Bronchial epithelial cell (primary cell): ENCODE results near the gene LRRC41. TPM values are rescaled to one million over a fixed set of nuclear protein-coding genes. Genes with fewer than 3 reads are reported as not detected.
A peak's percentile ranks its signal among the peaks of the same experiment; 100 is the strongest.
"Not testable (repeated sequence)": the region's sequence is repeated elsewhere in the genome, so short reads cannot be mapped to it uniquely, and the experiment has no call there.

Source experiments
- DNase-seq: peaks from one replicate; pipeline ENCODE4 v3.0.0-alpha.2; 2010; ENCODE audit warnings: low read depth
- FAIRE-seq: peaks from 2 replicates; lab custom pipeline; 2011; peaks lifted over from hg19 to GRCh38; lab: Jason Lieb, UNC
- H3K27me3 ChIP-seq: 2 replicates; pipeline ENCODE4 v1.5.1; 2011; ENCODE audit warnings: low read length; ENCODE audit not compliant: control insufficient read depth, insufficient read depth
- H3K36me3 ChIP-seq: 2 replicates; pipeline ENCODE4 v1.5.1; 2011; ENCODE audit warnings: low read length; ENCODE audit not compliant: control insufficient read depth, insufficient read depth
- H3K4me3 ChIP-seq: 2 replicates; pipeline ENCODE4 v1.5.1; 2011; ENCODE audit warnings: mild to moderate bottlenecking, low read depth, low read length, control low read depth
- total RNA-seq: library from RNA; depleted of rRNA; stranded (reverse); fragments of >200 nt; gene quantifications from 2 replicates; pipeline ENCODE4 v1.2.1, GENCODE V29; 2014
- TF ChIP-seq, protein P1 (sequence below): IDR thresholded peaks from 2 replicates; pipeline ENCODE4 v1.5.1; 2011; ENCODE audit warnings: mild to moderate bottlenecking, moderate library complexity, low read length, control low read depth, inconsistent platforms; ENCODE audit not compliant: insufficient read depth, severe bottlenecking

Gene LRRC41
- total RNA-seq, 1 donor from 2014 or later: 53.7 TPM

DNA sequence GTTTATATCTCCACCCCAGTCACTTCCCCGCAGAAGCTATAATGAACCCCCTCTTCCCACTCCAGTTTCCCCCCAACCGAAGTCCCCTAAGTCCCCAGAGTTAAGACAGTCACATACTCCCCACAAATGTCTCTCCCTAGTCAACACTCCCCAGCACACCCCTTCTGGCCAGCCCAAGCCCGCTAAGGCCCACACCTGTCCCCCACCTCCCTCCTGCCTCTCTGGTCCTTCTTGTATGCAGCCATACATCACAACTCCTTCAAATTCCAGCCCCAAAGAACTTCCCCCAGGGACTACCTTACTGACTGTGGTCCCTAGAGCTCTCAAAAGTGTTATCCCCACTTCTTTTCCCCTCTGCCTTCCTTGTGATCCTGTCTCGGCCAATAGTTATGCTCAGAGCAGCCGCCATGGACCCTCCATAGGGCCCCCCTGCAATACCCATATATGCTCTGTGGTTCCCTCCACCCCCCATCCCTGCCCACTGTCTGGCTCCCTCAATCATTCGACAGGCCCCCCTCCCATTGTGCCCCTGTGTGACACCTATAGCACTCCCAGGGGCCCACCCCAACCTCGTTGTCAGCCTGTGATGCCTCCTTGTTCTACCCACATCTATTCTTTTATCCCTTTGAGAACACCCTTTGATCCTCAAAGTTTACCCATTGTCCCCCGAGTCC lies 39.4 kb upstream of the LRRC41 start:
- peaks cover 17% of the 10 kb centered on the region for H3K36me3 ChIP-seq
- no peaks in the 10 kb centered on the region for H3K27me3 ChIP-seq
- FAIRE-seq (peak; percentile 23), DNase-seq (no peak)
- H3K4me3 ChIP-seq: no peak overlapping the region
- TF ChIP-seq, protein P1, sequence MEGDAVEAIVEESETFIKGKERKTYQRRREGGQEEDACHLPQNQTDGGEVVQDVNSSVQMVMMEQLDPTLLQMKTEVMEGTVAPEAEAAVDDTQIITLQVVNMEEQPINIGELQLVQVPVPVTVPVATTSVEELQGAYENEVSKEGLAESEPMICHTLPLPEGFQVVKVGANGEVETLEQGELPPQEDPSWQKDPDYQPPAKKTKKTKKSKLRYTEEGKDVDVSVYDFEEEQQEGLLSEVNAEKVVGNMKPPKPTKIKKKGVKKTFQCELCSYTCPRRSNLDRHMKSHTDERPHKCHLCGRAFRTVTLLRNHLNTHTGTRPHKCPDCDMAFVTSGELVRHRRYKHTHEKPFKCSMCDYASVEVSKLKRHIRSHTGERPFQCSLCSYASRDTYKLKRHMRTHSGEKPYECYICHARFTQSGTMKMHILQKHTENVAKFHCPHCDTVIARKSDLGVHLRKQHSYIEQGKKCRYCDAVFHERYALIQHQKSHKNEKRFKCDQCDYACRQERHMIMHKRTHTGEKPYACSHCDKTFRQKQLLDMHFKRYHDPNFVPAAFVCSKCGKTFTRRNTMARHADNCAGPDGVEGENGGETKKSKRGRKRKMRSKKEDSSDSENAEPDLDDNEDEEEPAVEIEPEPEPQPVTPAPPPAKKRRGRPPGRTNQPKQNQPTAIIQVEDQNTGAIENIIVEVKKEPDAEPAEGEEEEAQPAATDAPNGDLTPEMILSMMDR: no peak

DNA sequence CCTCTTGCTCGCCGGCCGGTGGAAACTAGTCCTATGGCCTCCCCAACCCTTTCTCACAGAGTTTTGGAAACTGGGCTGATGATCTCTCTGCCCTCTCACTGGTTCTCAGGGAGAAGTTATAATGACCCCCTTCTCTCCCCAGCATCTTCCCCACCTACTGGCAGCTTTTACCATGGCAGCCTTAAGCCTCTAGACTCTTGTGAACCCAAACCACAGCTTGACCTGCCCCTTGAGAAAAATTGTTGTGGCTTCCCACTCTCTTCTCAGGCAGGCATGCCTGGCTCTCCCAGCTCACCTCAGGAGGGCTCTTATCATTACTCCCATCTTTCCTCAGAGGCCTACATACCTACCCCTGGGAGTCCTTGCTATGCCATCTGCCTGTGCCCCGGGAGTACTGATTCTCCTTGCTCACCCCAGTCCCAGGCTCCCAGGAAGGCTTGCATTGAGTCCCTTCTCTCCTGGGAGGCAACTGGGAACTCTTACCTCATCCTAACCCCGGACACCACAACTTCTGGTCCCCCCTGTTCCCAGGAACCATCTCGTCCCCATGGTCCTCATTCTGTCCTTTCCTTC lies 38.8 kb upstream of the LRRC41 start:
- H3K4me3 ChIP-seq: no peak overlapping the region
- peaks cover 17% of the 10 kb centered on the region for H3K36me3 ChIP-seq
- FAIRE-seq: no peak
- TF ChIP-seq, protein P1: peak; percentile 21
- no peaks in the 10 kb centered on the region for H3K27me3 ChIP-seq
- no peak for DNase-seq

DNA sequence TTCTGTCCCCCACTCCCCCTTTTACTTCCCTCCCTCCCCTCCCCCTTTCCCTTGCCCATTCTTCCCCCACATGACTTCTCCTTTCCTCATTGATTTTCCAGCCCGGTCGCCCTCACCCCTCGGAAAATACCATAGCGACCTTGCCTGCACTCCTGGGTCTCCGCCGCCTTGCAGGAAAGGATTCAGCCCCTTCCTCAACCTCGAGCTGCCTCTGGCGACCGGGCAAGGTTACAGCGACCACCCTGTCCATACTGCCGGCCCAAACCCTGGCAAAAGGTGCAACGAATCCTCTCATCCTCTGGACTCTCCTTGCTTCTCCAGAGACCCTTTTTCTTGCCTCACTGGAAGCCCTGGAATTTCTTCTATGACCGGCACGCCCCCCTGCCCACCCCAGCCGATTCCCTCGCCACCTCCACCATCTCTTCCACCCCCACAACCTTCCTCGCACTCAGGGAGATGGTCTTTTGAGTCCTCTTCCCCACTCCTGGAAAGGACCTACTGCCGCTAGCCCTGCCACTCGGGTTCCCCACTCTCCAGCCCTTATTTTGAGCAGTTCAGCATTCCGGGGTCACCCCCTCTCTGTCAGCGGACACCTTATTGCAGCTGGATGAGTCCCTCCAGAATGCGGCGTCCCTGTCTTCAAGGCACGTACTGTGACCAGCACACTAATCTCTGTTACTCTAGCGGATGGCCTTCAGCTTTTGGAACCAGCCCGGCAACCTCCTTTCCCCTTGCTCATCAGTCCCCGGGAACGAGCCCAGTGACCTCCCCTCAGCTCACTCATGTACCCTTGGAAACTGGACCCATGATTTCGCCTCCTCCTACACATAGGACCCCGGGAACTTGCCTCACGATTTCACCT lies 38.0 kb upstream of the LRRC41 start:
- FAIRE-seq (no peak), DNase-seq (no peak)
- peak overlapping the region; percentile 58 for H3K4me3 ChIP-seq
- TF ChIP-seq, protein P1: no peak
- no peaks in the 10 kb centered on the region for H3K27me3 ChIP-seq
- peaks cover 15% of the 10 kb centered on the region for H3K36me3 ChIP-seq

DNA sequence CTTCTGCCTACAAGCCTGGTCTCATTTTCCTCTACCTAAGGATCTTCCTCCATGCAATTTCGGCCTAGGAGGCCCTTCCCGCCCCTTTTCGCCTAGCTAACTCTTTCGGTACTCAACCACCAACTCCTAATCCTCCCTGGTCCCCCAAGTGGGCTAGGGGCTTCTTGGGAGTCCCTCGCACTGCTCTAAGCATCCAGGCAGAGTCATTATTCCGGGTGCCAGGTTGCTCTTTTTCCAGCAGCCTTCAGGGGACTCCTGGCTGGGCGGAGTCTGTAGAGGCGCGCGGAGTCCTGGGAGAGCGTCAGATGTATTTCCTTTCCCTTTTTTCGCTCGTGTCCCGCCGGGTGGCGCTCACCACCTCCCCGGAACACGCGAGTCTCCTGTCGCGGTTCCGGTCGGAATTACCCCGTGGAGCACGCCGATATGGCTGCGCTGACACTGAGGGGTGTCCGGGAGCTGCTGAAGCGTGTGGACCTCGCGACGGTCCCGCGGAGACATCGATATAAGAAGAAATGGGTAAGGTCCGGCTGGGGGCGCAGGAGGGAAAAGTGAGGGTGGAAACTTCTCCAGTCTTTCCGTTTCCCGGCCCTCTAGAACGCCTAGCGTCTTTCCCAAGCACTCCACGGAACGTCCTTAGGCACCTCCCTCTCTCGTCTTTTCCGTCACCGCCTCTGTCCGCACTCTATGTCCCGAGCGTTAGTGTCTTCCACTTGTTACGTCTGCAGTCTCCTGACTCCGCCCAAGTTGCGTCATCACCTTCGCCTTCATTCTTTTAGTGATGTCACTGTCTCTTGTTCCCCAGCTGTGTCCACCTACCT lies 37.2 kb upstream of the LRRC41 start, which contains the start of gene NSUN4:
Gene NSUN4 (plus strand): TSS at position 404 of the 818 bp plus-strand sequence. CDS start 20 bp downstream, at position 424.
- DNase-seq (peak; percentile 89), FAIRE-seq (peak; percentile 66)
- H3K36me3 ChIP-seq: peaks cover 15% of the 10 kb centered on the region
- no peaks in the 10 kb centered on the region for H3K27me3 ChIP-seq
- H3K4me3 ChIP-seq: peak within 1 kb of the TSS; percentile 58
- TF ChIP-seq, protein P1: peak; percentile 82

DNA sequence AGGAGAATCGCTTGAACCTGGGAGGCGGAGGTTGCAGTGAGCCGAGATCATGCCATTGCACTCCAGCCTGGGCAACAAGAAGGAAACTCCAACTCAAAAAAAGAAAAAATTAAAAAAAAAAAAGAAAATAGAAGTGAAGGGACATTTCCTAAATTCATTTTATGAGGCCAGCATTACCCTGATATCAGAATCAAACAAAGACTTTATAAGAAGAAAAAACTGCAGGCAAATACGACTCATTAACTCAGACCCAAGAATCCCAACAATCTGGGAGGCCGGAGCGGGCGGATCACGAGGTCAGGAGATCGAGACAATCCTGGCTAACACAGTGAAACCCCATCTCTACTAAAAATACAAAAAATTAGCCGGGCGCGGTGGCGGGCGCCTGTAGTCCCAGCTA lies 34.0 kb upstream of the LRRC41 start:
- H3K27me3 ChIP-seq, H3K36me3 ChIP-seq, DNase-seq, FAIRE-seq, H3K4me3 ChIP-seq: not testable (repeated sequence)
